Activated CD8-positive, alpha-beta T cell treated with anti-CD3 and anti-CD28 coated beads for 36 hours (primary cell): Measurements from ENCODE around the gene DIRAS1. TPM values are rescaled to one million over a fixed set of nuclear protein-coding genes. Genes with fewer than 3 reads are reported as not detected.

ENCODE experiments used
- ATAC-seq: fragments of 200-7000 bp; cut with Tn5 transposase; one replicate; pipeline ENCODE4 v1.10.0; 2021; ENCODE audit warnings: mild to moderate bottlenecking, moderate library complexity
- CTCF ChIA-PET: fragments of 350-600 bp; sonication (Branson Sonifier 250); formaldehyde crosslinking; loops from one replicate; lab custom pipeline; 2021; ENCODE audit warnings: antibody characterized with exemption; lab: Charles Lee
- POLR2A ChIA-PET: fragments of 350-600 bp; sonication (Branson Sonifier 250); formaldehyde crosslinking; loops from one replicate; lab custom pipeline; 2021; ENCODE audit warnings: antibody characterized with exemption; lab: Charles Lee
- DNase-seq: peaks from one replicate; pipeline ENCODE4 v3.0.0-alpha.2; 2020
- H3K27ac Mint-ChIP-seq: one replicate; pipeline ENCODE4 v1.8.0; 2021; ENCODE audit warnings: mild to moderate bottlenecking, mixed read lengths
- H3K27me3 Mint-ChIP-seq: one replicate; pipeline ENCODE4 v1.8.0; 2021; ENCODE audit warnings: mixed read lengths
- H3K36me3 Mint-ChIP-seq: one replicate; pipeline ENCODE4 v1.8.0; 2021; ENCODE audit warnings: low read depth, mixed read lengths
- H3K4me1 Mint-ChIP-seq: one replicate; pipeline ENCODE4 v1.8.0; 2021; ENCODE audit warnings: low read depth, mixed read lengths
- H3K4me3 Mint-ChIP-seq: one replicate; pipeline ENCODE4 v1.8.0; 2021; ENCODE audit warnings: mild to moderate bottlenecking, moderate library complexity, mixed read lengths
- H3K9me3 Mint-ChIP-seq: one replicate; pipeline ENCODE4 v1.8.0; 2021; ENCODE audit warnings: mixed read lengths
- CTCF ChIP-seq: fragments of 200-600 bp; IDR thresholded peaks from one replicate; pipeline ENCODE4 v1.8.0; 2022; ENCODE audit warnings: antibody characterized with exemption, mild to moderate bottlenecking
- intact Hi-C: fragments of 100-400 bp; cut with micrococcal nuclease; formaldehyde crosslinking; loops from one replicate; pipeline ENCODE4 v1.10.0; 2022
- total RNA-seq, 2 experiments: library from RNA; stranded (reverse); gene quantifications; one replicate each; pipeline ENCODE4 v1.2.3, GENCODE V29; 2021

Gene DIRAS1
- total RNA-seq, 2 experiments from 2014 or later: 0.09 TPM; not detected in 1

- intact Hi-C loops: no loop called here
- POLR2A ChIA-PET: no interaction called here
- H3K4me3 Mint-ChIP-seq: no peak overlapping the region
- no peak for DNase-seq
- no peaks in the 10 kb centered on the region for H3K4me1 Mint-ChIP-seq
- H3K27me3 Mint-ChIP-seq: no peaks in the 10 kb centered on the region
- no peaks in the 10 kb centered on the region for H3K36me3 Mint-ChIP-seq
- CTCF ChIA-PET: no interaction called here
- no peak overlapping the region for H3K27ac Mint-ChIP-seq
- ATAC-seq: no peak
- no peaks in the 10 kb centered on the region for H3K9me3 Mint-ChIP-seq
- TF ChIP-seq CTCF: no peak
Measured at GRCh38 chr19:2666344-2666994, 54.7 kb downstream of the DIRAS1 start.

- H3K4me3 Mint-ChIP-seq: no peak overlapping the region
- no peak for DNase-seq
- H3K27ac Mint-ChIP-seq: no peak overlapping the region
- no peaks in the 10 kb centered on the region for H3K27me3 Mint-ChIP-seq
- no peaks in the 10 kb centered on the region for H3K36me3 Mint-ChIP-seq
- intact Hi-C loops: no loop called here
- ChIA-PET POLR2A (no interaction called here), CTCF (interaction anchor here (1.4 kb wide), 1 partner anchor 17 kb away, joined by 5 read pairs; no protein-coding TSS in a partner anchor)
- no peak for TF ChIP-seq CTCF
- H3K9me3 Mint-ChIP-seq: no peaks in the 10 kb centered on the region
- no peaks in the 10 kb centered on the region for H3K4me1 Mint-ChIP-seq
- ATAC-seq: no peak
Measured at GRCh38 chr19:2665103-2665502, 56.1 kb downstream of the DIRAS1 start.

Other genes starting within 250 kb of the DIRAS1 start
- 100 to 1,000 TPM in 1 of 2 experiments, 10 to 100 TPM in 1; 98.3 to 102 TPM for gene GADD45B, start 245.2 kb downstream of the DIRAS1 start, total RNA-seq
- under 1 TPM; 0.27 to 0.32 TPM for gene GNG7, start 18.7 kb downstream of the DIRAS1 start, total RNA-seq
- 10 to 100 TPM; 35.5 to 38.1 TPM for gene SLC39A3, start 18.6 kb upstream of the DIRAS1 start, total RNA-seq
- gene SGTA, start 61.9 kb upstream of the DIRAS1 start, total RNA-seq: 10 to 100 TPM; 53.4 to 60.8 TPM
- gene THOP1, start 64.1 kb upstream of the DIRAS1 start, total RNA-seq: 100 to 1,000 TPM; 157 to 158 TPM
- 1 to 10 TPM in 1 of 2 experiments, under 1 TPM in 1; 0.83 to 1.5 TPM for gene ZNF554, start 98.5 kb upstream of the DIRAS1 start, total RNA-seq
- 1 to 10 TPM; 1.5 to 2.1 TPM for gene ZNF555, start 120.1 kb upstream of the DIRAS1 start, total RNA-seq
- gene ZNF556, start 146.0 kb upstream of the DIRAS1 start, total RNA-seq: not detected
- 1 to 10 TPM; 5.0 to 5.1 TPM for gene ZNF57, start 179.6 kb upstream of the DIRAS1 start, total RNA-seq
- gene ZNF77, start 223.6 kb upstream of the DIRAS1 start, total RNA-seq: 1 to 10 TPM; 2.6 to 2.8 TPM